HCT116 (cell line): ENCODE measurements around the gene PPFIA2. TPM values are rescaled to one million over a fixed set of nuclear protein-coding genes. Genes with fewer than 3 reads are reported as not detected.

Experiments used
- ATAC-seq: fragments of 200-7000 bp; cut with Tn5 transposase; 2 replicates; pipeline ENCODE4 v1.9.1; 2020; ENCODE audit warnings: mild to moderate bottlenecking, moderate library complexity
- BruUV-seq: library from RNA; stranded (reverse); fragments of 400-500 nt; replicated peaks from 2 replicates; lab custom pipeline; 2021; lab: Mats Ljungman, UMichigan
- CTCF ChIA-PET: fragments of 300-600 bp; sonication (Branson Sonifier 250); formaldehyde crosslinking; loops from one replicate; lab custom pipeline; 2021; ENCODE audit warnings: antibody characterized with exemption; lab: Charles Lee
- POLR2A ChIA-PET: fragments of 300-600, 350-600 bp; sonication (Branson Sonifier 250); formaldehyde crosslinking; loops from one replicate; lab custom pipeline; 2021; ENCODE audit warnings: antibody characterized with exemption; lab: Charles Lee
- RAD21 ChIA-PET, 2 experiments: fragments of 300-600 bp; sonication (Branson Sonifier 250); formaldehyde crosslinking; loops; one replicate each; lab custom pipeline; 2023; ENCODE audit warnings: low total read pairs in 2 of 2; ENCODE audit not compliant: uncharacterized antibody in 2 of 2, unreplicated experiment in 2 of 2, low non-redundant PET in 1 of 2; lab: Charles Lee
- DNase-seq: peaks from one replicate; pipeline ENCODE4 v3.0.0-alpha.2; 2010; ENCODE audit warnings: low read depth, low spot score
- H2AFZ ChIP-seq: fragments of 200-600 bp; shearing (Covaris generic), sonication (generic); 2 replicates; pipeline ENCODE4 v1.6.1; 2017; ENCODE audit warnings: low read depth, mixed run types, mixed read lengths, antibody characterized with exemption, low read length; ENCODE audit not compliant: poor library complexity, severe bottlenecking
- H3K27ac ChIP-seq: 2 replicates; pipeline ENCODE4 v1.5.1; 2012; ENCODE audit warnings: low read depth, low read length
- H3K27me3 ChIP-seq: fragments of 200-600 bp; sonication (generic); 2 replicates; pipeline ENCODE4 v1.6.1; 2016; ENCODE audit warnings: mixed run types, low read length, mixed read lengths; ENCODE audit not compliant: insufficient read depth
- H3K36me3 ChIP-seq, 2 experiments: fragments of 200-500 bp in 1 of 2; fragments of 200-600 bp in 1 of 2; sonication (Bioruptor generic) in 1 of 2; sonication (generic) in 1 of 2; 2 replicates each; pipeline versions ENCODE4 v1.5.1 to v1.6.1; 2014 to 2016; ENCODE audit warnings: low read length in 2 of 2, inconsistent platforms in 1 of 2, mixed read lengths in 1 of 2, mixed run types in 1 of 2; ENCODE audit not compliant: insufficient read depth in 2 of 2, control insufficient read depth in 1 of 2
- H3K4me1 ChIP-seq, 2 experiments: fragments of 200-600 bp in 1 of 2; sonication (generic) in 1 of 2; 2 replicates each; pipeline versions ENCODE4 v1.5.1 to v1.6.1; 2012 to 2017; ENCODE audit warnings: low read length in 2 of 2, inconsistent platforms in 1 of 2, mild to moderate bottlenecking in 1 of 2, mixed read lengths in 1 of 2, mixed run types in 1 of 2, moderate library complexity in 1 of 2; ENCODE audit not compliant: insufficient read depth in 2 of 2, control insufficient read depth in 1 of 2
- H3K4me2 ChIP-seq: fragments of 200-600 bp; sonication (generic); 2 replicates; pipeline ENCODE4 v1.6.1; 2017; ENCODE audit warnings: mixed run types, low read length, mixed read lengths
- H3K4me3 ChIP-seq, 2 experiments: fragments of 200-600 bp in 1 of 2; sonication (generic) in 1 of 2; replicated peaks in 1 of 2; 2 replicates each; pipeline ENCODE4 v1.5.1; 2011 to 2016; ENCODE audit warnings: low read length in 2 of 2, control low read depth in 1 of 2, low read depth in 1 of 2, mild to moderate bottlenecking in 1 of 2, mixed read lengths in 1 of 2, mixed run types in 1 of 2
- H3K79me2 ChIP-seq: fragments of 200-600 bp; sonication (generic); 2 replicates; pipeline ENCODE4 v1.6.1; 2017; ENCODE audit warnings: mild to moderate bottlenecking, mixed run types, low read length, moderate library complexity, mixed read lengths; ENCODE audit not compliant: insufficient read depth
- H3K9ac ChIP-seq: fragments of 200-600 bp; sonication (generic); 2 replicates; pipeline ENCODE4 v1.6.1; 2016; ENCODE audit warnings: low read length, mixed read lengths
- H3K9me2 ChIP-seq: fragments of 200-600 bp; sonication (generic), shearing (Covaris generic); 2 replicates; pipeline ENCODE4 v1.6.1; 2017; ENCODE audit warnings: mixed run types, mild to moderate bottlenecking, moderate library complexity; ENCODE audit not compliant: insufficient read depth
- H3K9me3 ChIP-seq, 2 experiments: fragments of 200-500 bp in 1 of 2; fragments of 200-600 bp in 1 of 2; sonication (Bioruptor generic) in 1 of 2; sonication (generic) in 1 of 2; 2 replicates each; pipeline ENCODE4 v1.6.1; 2014 to 2017; ENCODE audit warnings: low read length in 2 of 2, mixed read lengths in 2 of 2, inconsistent platforms in 1 of 2, low read depth in 1 of 2, mild to moderate bottlenecking in 1 of 2, mixed run types in 1 of 2, moderate library complexity in 1 of 2; ENCODE audit not compliant: control insufficient read depth in 1 of 2, insufficient read depth in 1 of 2
- H4K20me1 ChIP-seq: fragments of 200-600 bp; sonication (generic), shearing (Covaris generic); 2 replicates; pipeline ENCODE4 v1.6.1; 2017; ENCODE audit warnings: mixed run types, mild to moderate bottlenecking, moderate library complexity; ENCODE audit not compliant: insufficient read depth
- ATF3 ChIP-seq: IDR thresholded peaks from 2 replicates; pipeline ENCODE4 v1.6.1; 2012
- CBX3 ChIP-seq: IDR thresholded peaks from 2 replicates; pipeline ENCODE4 v1.6.1; 2012; ENCODE audit warnings: low read depth
- CTCF ChIP-seq, 3 experiments: fragments of 200-600 bp in 1 of 3; sonication (generic) in 1 of 3; IDR thresholded peaks in 2 of 3; conservative IDR thresholded peaks in 1 of 3; 2 replicates each; pipeline ENCODE4 v1.5.1; 2012 to 2017; ENCODE audit warnings: low read depth in 2 of 3, low read length in 2 of 3, antibody characterized with exemption in 1 of 3, borderline replicate concordance in 1 of 3, control low read depth in 1 of 3, mild to moderate bottlenecking in 1 of 3, mixed read lengths in 1 of 3, mixed run types in 1 of 3, moderate library complexity in 1 of 3; ENCODE audit not compliant: insufficient read depth in 1 of 3
- EGR1 ChIP-seq: IDR thresholded peaks from 2 replicates; pipeline ENCODE4 v1.6.1; 2012; ENCODE audit warnings: low read depth
- ELF1 ChIP-seq: IDR thresholded peaks from 2 replicates; pipeline ENCODE4 v1.6.1; 2012; ENCODE audit warnings: low read depth, borderline replicate concordance
- EZH2 ChIP-seq: fragments of 200-600 bp; sonication (generic); IDR thresholded peaks from 2 replicates; pipeline ENCODE4 v1.6.1; 2017; ENCODE audit warnings: antibody characterized with exemption, mixed run types
- MAX ChIP-seq: IDR thresholded peaks from 2 replicates; pipeline ENCODE4 v1.6.1; 2012
- POLR2AphosphoS5 ChIP-seq: IDR thresholded peaks from 2 replicates; pipeline ENCODE4 v1.6.1; 2011; ENCODE audit warnings: mild to moderate bottlenecking, low read depth, low read length, moderate library complexity
- RAD21 ChIP-seq: IDR thresholded peaks from 2 replicates; pipeline ENCODE4 v1.6.1; 2012; ENCODE audit warnings: low read depth, mild to moderate bottlenecking
- REST ChIP-seq: IDR thresholded peaks from 2 replicates; pipeline ENCODE4 v1.6.1; 2012; ENCODE audit warnings: low read depth
- SIN3A ChIP-seq: IDR thresholded peaks from 2 replicates; pipeline ENCODE4 v1.6.1; 2012; ENCODE audit warnings: low read depth
- TCF7L2 ChIP-seq: IDR thresholded peaks from 2 replicates; pipeline ENCODE4 v1.7.0; 2011; ENCODE audit warnings: borderline replicate concordance, inconsistent platforms; ENCODE audit not compliant: insufficient read depth, insufficient read length; ENCODE audit errors: extremely low read depth
- ZFX ChIP-seq: fragments of 450-650 bp; IDR thresholded peaks from 2 replicates; pipeline ENCODE4 v1.6.1; 2017
- intact Hi-C: fragments of 100-400 bp; cut with micrococcal nuclease; formaldehyde crosslinking; loops from 2 replicates; pipeline ENCODE4 v1.10.0; 2022
- total RNA-seq: library from RNA; stranded (reverse); gene quantifications from one replicate; pipeline ENCODE4 v1.2.1, GENCODE V29; 2021; ENCODE audit not compliant: unreplicated experiment

The PPFIA2 gene
- total RNA-seq, 1 experiment from 2014 or later, result not detected

- RAD21 ChIA-PET, result no interaction called here
- Histone ChIP-seq H4K20me1 (no peaks in the 10 kb centered on the region), H3K27ac (no peak overlapping the region), H3K4me2 (no peak overlapping the region), H3K9ac (no peak overlapping the region), H3K79me2 (no peaks in the 10 kb centered on the region), H3K9me3 (no peaks in the 10 kb centered on the region), H3K4me3 (no peak overlapping the region), H3K9me2 (no peaks in the 10 kb centered on the region), H2AFZ (no peak overlapping the region), H3K36me3 (no peaks in the 10 kb centered on the region), H3K4me1 (no peaks in the 10 kb centered on the region), H3K27me3 (no peaks in the 10 kb centered on the region)
- intact Hi-C loops, result no loop called here
- POLR2A ChIA-PET, result no interaction called here
- no peak for TF ChIP-seq ELF1
- TF ChIP-seq ATF3, result no peak
- TF ChIP-seq POLR2AphosphoS5, result no peak
- TF ChIP-seq RAD21, result no peak
- TF ChIP-seq SIN3A, result no peak
- TF ChIP-seq MAX, result no peak
- no peak for TF ChIP-seq ZFX
- CTCF ChIA-PET, result no interaction called here
- DNase-seq (no peak), ATAC-seq (no peak)
- BruUV-seq, result no TSS peak
These were observed 194.9 kb downstream of the PPFIA2 start for GRCh38 chr12:81564237-81564636.

GRCh38 chr12:81558031-81558430, 201.1 kb downstream of the PPFIA2 start:
- Histone ChIP-seq H2AFZ (no peak overlapping the region), H3K9ac (no peak overlapping the region), H4K20me1 (no peaks in the 10 kb centered on the region), H3K36me3 (no peaks in the 10 kb centered on the region), H3K9me2 (no peaks in the 10 kb centered on the region), H3K9me3 (no peaks in the 10 kb centered on the region), H3K4me3 (no peak overlapping the region), H3K79me2 (no peaks in the 10 kb centered on the region), H3K4me1 (no peaks in the 10 kb centered on the region), H3K27ac (no peak overlapping the region), H3K27me3 (no peaks in the 10 kb centered on the region), H3K4me2 (no peak overlapping the region)
- intact Hi-C loops, result no loop called here
- POLR2A ChIA-PET, result no interaction called here
- DNase-seq (no peak), ATAC-seq (no peak)
- CTCF ChIA-PET, result no interaction called here
- RAD21 ChIA-PET, result no interaction called here
- BruUV-seq, result no TSS peak
- TF ChIP-seq CTCF (IDR thresholded peaks at IDR 0.05 in 2 of 3, conservative IDR thresholded peaks at IDR 0.05 in 1 of 3; ENCODE audit: borderline replicate concordance in 1 of 3, insufficient read depth in 1 of 3, low read depth in 2 of 3, low read length in 2 of 3) (no peak), POLR2AphosphoS5 (no peak), EZH2 (no peak), TCF7L2 (no peak), MAX (no peak), REST (no peak), EGR1 (no peak), CBX3 (no peak)
